GM23248 (cell line): ENCODE measurements around the gene RNF157. TPM values are rescaled to one million over a fixed set of nuclear protein-coding genes. Genes with fewer than 3 reads are reported as not detected.

ENCODE experiments used
- DNase-seq: peaks from one replicate; pipeline ENCODE4 v3.0.0-alpha.2; 2015
- H2AFZ ChIP-seq: fragments of 200-600 bp; sonication (generic); 2 replicates; pipeline ENCODE4 v1.6.1; 2016; ENCODE audit warnings: antibody characterized with exemption
- H3F3A ChIP-seq: fragments of 200-600 bp; sonication (generic); 2 replicates; pipeline ENCODE4 v1.6.1; 2016; ENCODE audit warnings: mild to moderate bottlenecking, antibody characterized with exemption, mixed run types; ENCODE audit not compliant: insufficient read depth
- H3K27ac ChIP-seq: fragments of 200-600 bp; sonication (generic); 2 replicates; pipeline ENCODE4 v1.5.1; 2016; ENCODE audit warnings: mild to moderate bottlenecking
- H3K27me3 ChIP-seq: fragments of 200-600 bp; sonication (generic); replicated peaks from 2 replicates; pipeline ENCODE4 v1.6.1; 2016; ENCODE audit warnings: mild to moderate bottlenecking; ENCODE audit not compliant: insufficient read depth
- H3K36me3 ChIP-seq: fragments of 200-600 bp; sonication (generic); 2 replicates; pipeline ENCODE4 v1.6.1; 2016; ENCODE audit warnings: low read depth, mild to moderate bottlenecking
- H3K4me1 ChIP-seq: fragments of 200-600 bp; sonication (generic); 2 replicates; pipeline ENCODE4 v1.6.1; 2016; ENCODE audit warnings: mild to moderate bottlenecking; ENCODE audit not compliant: insufficient read depth
- H3K4me2 ChIP-seq: fragments of 200-600 bp; sonication (generic); one replicate; pipeline ENCODE4 v1.6.1; 2016; ENCODE audit warnings: mild to moderate bottlenecking; ENCODE audit not compliant: unreplicated experiment
- H3K4me3 ChIP-seq: fragments of 200-600 bp; sonication (generic); 2 replicates; pipeline ENCODE4 v1.5.1; 2016; ENCODE audit warnings: mild to moderate bottlenecking
- H3K79me2 ChIP-seq: fragments of 200-600 bp; sonication (generic); 2 replicates; pipeline ENCODE4 v1.6.1; 2016; ENCODE audit warnings: mild to moderate bottlenecking; ENCODE audit not compliant: insufficient read depth
- H3K9ac ChIP-seq: fragments of 200-600 bp; sonication (generic); 2 replicates; pipeline ENCODE4 v1.6.1; 2016; ENCODE audit warnings: mild to moderate bottlenecking
- H3K9me2 ChIP-seq: fragments of 200-600 bp; sonication (generic); 2 replicates; pipeline ENCODE4 v1.6.1; 2016; ENCODE audit warnings: mixed run types, mild to moderate bottlenecking, moderate library complexity; ENCODE audit not compliant: insufficient read depth
- H3K9me3 ChIP-seq: fragments of 200-600 bp; sonication (generic); one replicate; pipeline ENCODE4 v1.6.1; 2017; ENCODE audit warnings: low read depth
- H4K20me1 ChIP-seq: fragments of 200-600 bp; sonication (generic); 2 replicates; pipeline ENCODE4 v1.6.0; 2016; ENCODE audit not compliant: insufficient read depth
- EZH2 ChIP-seq: fragments of 200-600 bp; sonication (generic); IDR thresholded peaks from 2 replicates; pipeline ENCODE4 v1.6.1; 2018; ENCODE audit warnings: antibody characterized with exemption, mild to moderate bottlenecking; ENCODE audit not compliant: insufficient read depth, poor library complexity, severe bottlenecking
- EZH2phosphoT487 ChIP-seq: fragments of 200-600 bp; sonication (generic); IDR thresholded peaks from 2 replicates; pipeline ENCODE4 v1.6.1; 2018; ENCODE audit warnings: antibody characterized with exemption, moderate library complexity, mild to moderate bottlenecking, low read depth; ENCODE audit not compliant: insufficient read depth
- WGBS, 2 experiments: methylation state at CpG; one replicate each; pipeline ENCODE4 v1.1.6; 2015 to 2017; ENCODE audit warnings: low lambda C conversion rate in 2 of 2, low coverage in 1 of 2; ENCODE audit errors: missing lambda C conversion rate in 2 of 2; 5-methylcytosine and 5-hydroxymethylcytosine counted together
- in situ Hi-C: fragments of 300-500 bp; cut with MboI; formaldehyde crosslinking; loops from 2 replicates; pipeline ENCODE4 v1.15.0; 2020
- polyA plus RNA-seq: library from polyadenylated mRNA; unstranded; fragments of >200 nt; fragmentation: Nextera tagmentation; extraction: Ambion mirVana; gene quantifications from 2 replicates; pipeline ENCODE4 v1.2.1, GENCODE V29; 2016
- total RNA-seq: library from RNA; depleted of rRNA; stranded (reverse); fragments of >200 nt; shearing (Covaris generic); gene quantifications from 2 replicates; pipeline ENCODE4 v1.2.3, GENCODE V29; 2014

RNF157 gene
- total and polyA plus RNA-seq, 2 experiments from 2014 or later = 0.31 to 4.0 TPM

DNA sequence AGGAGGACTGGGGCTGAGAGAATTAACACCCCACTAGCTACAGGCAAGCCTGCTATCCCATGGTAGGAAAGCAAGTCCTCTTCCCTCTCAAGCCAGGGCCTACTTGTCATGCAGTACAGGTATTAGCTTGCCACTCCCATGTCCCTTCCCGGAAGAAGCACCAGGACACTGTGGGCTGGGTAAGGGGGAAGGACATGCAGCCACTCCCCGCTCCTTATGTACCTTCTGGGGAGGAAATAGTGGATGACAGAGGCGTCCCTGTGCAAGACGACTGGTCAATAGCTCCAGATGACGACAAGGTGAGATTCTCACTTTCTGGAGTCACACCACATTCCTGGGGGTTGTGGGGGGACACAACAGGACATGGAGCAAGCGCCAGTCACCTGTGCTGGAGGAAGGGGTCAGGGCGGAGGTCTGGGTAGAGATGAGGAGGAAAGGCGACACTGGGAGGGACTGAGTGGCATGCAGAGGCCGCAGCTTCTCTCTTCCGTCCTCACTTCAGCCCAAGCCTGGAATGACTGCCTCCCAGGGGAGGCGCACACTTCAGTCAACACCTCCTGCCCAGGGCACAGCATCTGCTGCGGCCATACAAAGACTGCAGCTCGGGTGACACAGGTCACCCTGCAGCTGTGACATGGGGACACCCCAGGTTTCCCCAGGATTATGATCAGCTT is 84.2 kb downstream of the RNF157 start:
- no peaks in the 10 kb centered on the region; the same call in 1 of the 2 replicates for H3K27me3 ChIP-seq
- no peak overlapping the region for H3K4me2 ChIP-seq
- H3K27ac ChIP-seq = no peak overlapping the region
- H3K36me3 ChIP-seq = no peaks in the 10 kb centered on the region
- no peak for DNase-seq
- no peaks in the 10 kb centered on the region for H3F3A ChIP-seq
- no peaks in the 10 kb centered on the region for H3K4me1 ChIP-seq
- H3K9me2 ChIP-seq = no peaks in the 10 kb centered on the region
- H4K20me1 ChIP-seq = no peaks in the 10 kb centered on the region
- no peak overlapping the region for H3K9ac ChIP-seq
- TF ChIP-seq EZH2 (no peak), EZH2phosphoT487 (no peak)
- H3K4me3 ChIP-seq = no peak overlapping the region
- H3K9me3 ChIP-seq = no peaks in the 10 kb centered on the region
- no peak overlapping the region for H2AFZ ChIP-seq
- H3K79me2 ChIP-seq = no peaks in the 10 kb centered on the region
- WGBS, 2 experiments = 62 to 65% methylated on average over 13 of the region's 13 CpGs
- in situ Hi-C loops = no loop called here

DNA sequence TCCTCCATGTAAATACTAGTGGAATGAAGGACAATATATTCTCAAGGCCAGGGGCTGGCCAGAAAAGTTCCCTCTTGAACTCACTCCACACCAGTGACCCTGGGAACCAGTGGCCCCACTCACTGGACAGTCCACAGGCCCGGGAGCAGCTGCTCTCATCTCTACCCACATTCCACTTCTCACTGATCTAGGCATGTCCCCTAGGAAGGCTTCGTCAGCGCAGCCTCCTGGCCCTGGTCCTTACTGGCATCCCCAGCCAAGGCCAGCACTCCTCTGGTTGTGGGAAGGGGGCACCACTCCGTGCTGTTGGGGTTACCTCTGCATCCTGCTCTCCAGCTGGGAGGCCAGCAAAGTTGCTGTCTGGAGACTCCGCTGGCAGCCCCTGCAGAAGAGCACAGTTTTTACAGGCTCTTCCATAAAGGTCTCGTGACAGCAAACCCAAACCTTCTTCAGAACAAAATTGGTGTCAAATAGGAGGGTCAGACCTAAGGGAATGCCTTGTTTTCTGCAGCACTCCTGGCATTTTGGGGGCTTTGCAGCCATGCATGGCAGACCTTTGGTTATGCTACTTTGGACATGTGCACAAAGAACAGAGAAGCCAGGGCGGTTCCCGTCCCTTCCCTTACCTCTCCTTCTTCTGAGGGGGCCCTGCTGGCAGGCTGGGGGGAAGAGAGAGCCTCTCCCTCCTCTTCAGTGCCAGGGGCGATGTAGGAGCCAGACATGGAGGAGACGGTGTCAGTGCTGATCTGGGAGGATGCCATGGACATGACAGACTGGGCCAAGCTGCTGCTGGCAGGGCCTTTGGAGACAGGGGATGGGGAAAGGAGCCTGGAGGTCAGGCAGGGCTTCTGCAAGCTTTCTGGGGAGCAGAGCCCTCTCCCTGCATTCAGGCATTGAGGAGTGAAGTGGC is 85.1 kb downstream of the RNF157 start:
- Histone ChIP-seq H3K4me2 (no peak overlapping the region), H3K36me3 (no peaks in the 10 kb centered on the region), H3K9me2 (no peaks in the 10 kb centered on the region), H3K9me3 (no peaks in the 10 kb centered on the region), H4K20me1 (no peaks in the 10 kb centered on the region), H3K9ac (no peak overlapping the region), H3K27me3 (no peaks in the 10 kb centered on the region; the same call in 1 of the 2 replicates), H3K4me3 (no peak overlapping the region), H3F3A (no peaks in the 10 kb centered on the region), H3K27ac (no peak overlapping the region), H3K4me1 (no peaks in the 10 kb centered on the region), H3K79me2 (no peaks in the 10 kb centered on the region), H2AFZ (no peak overlapping the region)
- DNase-seq = no peak
- in situ Hi-C loops = no loop called here
- WGBS, 2 experiments = 53 to 62% methylated on average over 10 of the region's 10 CpGs
- TF ChIP-seq EZH2phosphoT487 (no peak), EZH2 (no peak)

DNA sequence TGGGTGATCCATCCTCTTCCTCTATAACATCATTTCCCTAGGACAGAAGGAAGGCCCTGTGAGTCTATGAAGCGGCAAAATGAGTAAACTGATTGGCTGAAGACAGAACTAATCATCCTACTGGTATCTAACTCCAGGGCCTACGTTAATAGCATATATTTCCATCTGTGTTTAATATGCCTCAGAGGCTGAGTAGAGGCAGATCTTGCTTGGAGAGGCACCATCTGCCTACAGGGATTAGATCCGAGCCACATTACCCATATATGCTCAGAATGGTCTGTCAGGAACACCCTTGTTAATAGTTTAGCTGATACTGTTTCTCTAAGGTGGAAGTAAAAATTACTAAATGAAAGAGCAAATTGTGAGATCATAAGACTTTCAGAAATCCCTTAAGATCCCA is 86.0 kb downstream of the RNF157 start:
- Histone ChIP-seq H3F3A (no peaks in the 10 kb centered on the region), H3K9me3 (no peaks in the 10 kb centered on the region), H3K4me3 (no peak overlapping the region), H2AFZ (no peak overlapping the region), H3K9ac (no peak overlapping the region), H3K27me3 (no peaks in the 10 kb centered on the region; the same call in 1 of the 2 replicates), H3K27ac (no peak overlapping the region), H3K9me2 (no peaks in the 10 kb centered on the region), H3K4me1 (no peaks in the 10 kb centered on the region), H3K4me2 (no peak overlapping the region), H3K36me3 (no peaks in the 10 kb centered on the region), H3K79me2 (no peaks in the 10 kb centered on the region), H4K20me1 (no peaks in the 10 kb centered on the region)
- in situ Hi-C loops = no loop called here
- WGBS, 2 experiments = 67 to 76% methylated on average over 3 of the region's 3 CpGs
- no peak for DNase-seq
- TF ChIP-seq EZH2phosphoT487 (no peak), EZH2 (no peak)

DNA sequence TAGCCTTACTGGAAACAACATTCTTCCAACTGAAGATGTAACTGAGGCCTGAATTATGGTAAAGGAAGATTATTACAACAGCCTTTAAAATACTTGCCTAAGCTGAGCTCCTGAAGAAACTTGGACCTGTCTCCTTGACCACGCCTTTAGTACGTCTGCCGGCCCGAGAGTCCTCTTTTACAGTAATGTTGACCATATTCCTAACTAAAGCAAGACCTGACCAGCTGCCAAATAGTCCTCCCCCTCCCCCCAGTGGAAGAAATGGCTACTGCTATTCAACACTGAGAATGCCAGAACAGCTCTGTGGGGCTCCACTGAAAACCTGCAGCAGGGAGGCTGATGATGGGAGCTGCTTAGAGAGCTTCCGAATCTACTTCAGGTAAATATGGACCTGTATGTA is 86.7 kb downstream of the RNF157 start:
- H3K4me1 ChIP-seq = no peaks in the 10 kb centered on the region
- no peak overlapping the region for H3K27ac ChIP-seq
- no peaks in the 10 kb centered on the region for H3K79me2 ChIP-seq
- no peak overlapping the region for H3K9ac ChIP-seq
- H3K4me2 ChIP-seq = no peak overlapping the region
- H3K4me3 ChIP-seq = no peak overlapping the region
- in situ Hi-C loops = no loop called here
- no peaks in the 10 kb centered on the region for H3K9me2 ChIP-seq
- H2AFZ ChIP-seq = no peak overlapping the region
- H4K20me1 ChIP-seq = no peaks in the 10 kb centered on the region
- peak; percentile 45 for DNase-seq
- WGBS, 2 experiments = 45 to 47% methylated on average over 5 of the region's 5 CpGs
- H3F3A ChIP-seq = no peaks in the 10 kb centered on the region
- TF ChIP-seq EZH2 (no peak), EZH2phosphoT487 (no peak)
- H3K27me3 ChIP-seq = no peaks in the 10 kb centered on the region; the same call in 1 of the 2 replicates
- H3K36me3 ChIP-seq = no peaks in the 10 kb centered on the region
- H3K9me3 ChIP-seq = no peaks in the 10 kb centered on the region
